GM18907 (cell line): ENCODE data around the gene HACE1.
"Not testable (repeated sequence)": the region's sequence is repeated elsewhere in the genome, so short reads cannot be mapped to it uniquely, and the experiment has no call there.

ENCODE experiments used
- ATAC-seq: cut with Tn5 transposase; IDR thresholded peaks from one replicate; pipeline ENCODE4 v1.9.1; 2021; ENCODE audit warnings: mild to moderate bottlenecking, moderate library complexity; ENCODE audit not compliant: unreplicated experiment

Gene HACE1

GRCh38 chr6:104750449-104750848 lies 109.3 kb downstream of the HACE1 start:
- ATAC-seq: no peak

- not testable (repeated sequence) for ATAC-seq
Measured at GRCh38 chr6:104739124-104739523, 120.6 kb downstream of the HACE1 start.

- ATAC-seq: not testable (repeated sequence)
Measured at GRCh38 chr6:104737567-104737966, 122.2 kb downstream of the HACE1 start.

GRCh38 chr6:104736545-104736944 lies 123.2 kb downstream of the HACE1 start:
- ATAC-seq: no peak

- ATAC-seq: no peak
Measured at GRCh38 chr6:104730450-104730849, 129.3 kb downstream of the HACE1 start.

GRCh38 chr6:104729433-104729832 lies 130.3 kb downstream of the HACE1 start:
- no peak for ATAC-seq

GRCh38 chr6:104728448-104728847 lies 131.3 kb downstream of the HACE1 start:
- no peak for ATAC-seq

GRCh38 chr6:104718672-104719071 lies 141.0 kb downstream of the HACE1 start:
- ATAC-seq: no peak

- ATAC-seq: no peak
Measured at GRCh38 chr6:104716858-104717257, 142.9 kb downstream of the HACE1 start.

- ATAC-seq: no peak
Measured at GRCh38 chr6:104714796-104715195, 144.9 kb downstream of the HACE1 start.

- no peak for ATAC-seq
Measured at GRCh38 chr6:104713982-104714381, 145.7 kb downstream of the HACE1 start.

- no peak for ATAC-seq
Measured at GRCh38 chr6:104711371-104711770, 148.3 kb downstream of the HACE1 start.

GRCh38 chr6:104710543-104711335 lies 149.0 kb downstream of the HACE1 start:
- ATAC-seq: no peak

- ATAC-seq: no peak
Measured at GRCh38 chr6:104705916-104706442, 153.7 kb downstream of the HACE1 start.

GRCh38 chr6:104705095-104705707 lies 154.5 kb downstream of the HACE1 start:
- ATAC-seq: no peak

- no peak for ATAC-seq
Measured at GRCh38 chr6:104704191-104704590, 155.5 kb downstream of the HACE1 start.

GRCh38 chr6:104702126-104702841 lies 157.4 kb downstream of the HACE1 start:
- no peak for ATAC-seq

- no peak for ATAC-seq
Measured at GRCh38 chr6:104700371-104701185, 159.1 kb downstream of the HACE1 start.

GRCh38 chr6:104699593-104700329 lies 160.0 kb downstream of the HACE1 start:
- no peak for ATAC-seq

GRCh38 chr6:104698979-104699378 lies 160.7 kb downstream of the HACE1 start:
- ATAC-seq: no peak
